ENCODE measurements around the gene BAIAP2. TPM values are rescaled to one million over a fixed set of nuclear protein-coding genes. Genes with fewer than 3 reads are reported as not detected.

The BAIAP2 gene
- total and polyA plus RNA-seq, 10 of the 15 experiments (the other 5 are each of a cell fraction or from before 2014, with no cell fraction given) = 0.15 to 1.2 (median 0.46) TPM; not detected in 2

GRCh38 chr17:81128338-81128737 is 93.4 kb downstream of the BAIAP2 start:
- BruUV-seq (replicated peaks) = no TSS peak
- ChIA-PET CTCF (no interaction called here), POLR2A (no interaction called here), SMC1A (ENCODE audit: uncharacterized antibody, unreplicated experiment) (no interaction called here), RAD21 (ENCODE audit: unreplicated experiment) (no interaction called here)
- no peaks in the 10 kb centered on the region for H4K20me1 ChIP-seq (ENCODE audit: control insufficient read depth, insufficient read depth)
- TF ChIP-seq KLF5 (IDR thresholded peaks at IDR 0.05; ENCODE audit: partially characterized antibody) (no peak), JUND (IDR thresholded peaks at IDR 0.05; ENCODE audit: low read depth, low read length) (no peak), RUNX3 (IDR thresholded peaks at IDR 0.05; ENCODE audit: low read length) (no peak), IRF3 (IDR thresholded peaks at IDR 0.05) (no peak), TBL1XR1 (IDR thresholded peaks at IDR 0.05; ENCODE audit: low read depth, low read length) (no peak)
- no peaks in the 10 kb centered on the region for H3K4me1 ChIP-seq (ENCODE audit: control insufficient read depth, insufficient read depth, low read length)
- in situ Hi-C loops (cut with MboI) = loop anchor here (25.0 kb wide), 1 partner anchor 359 kb away; no protein-coding TSS in a partner anchor
- no peaks in the 10 kb centered on the region for H3K36me3 ChIP-seq (ENCODE audit: control insufficient read depth in 2 of 2, insufficient read depth in 2 of 2, low read length in 1 of 2)
- no peak overlapping the region for H3K9ac ChIP-seq (ENCODE audit: control insufficient read depth, insufficient read depth, low read length)
- no peaks in the 10 kb centered on the region for H3K9me3 ChIP-seq (replicated peaks; ENCODE audit: control insufficient read depth, insufficient read depth, low read length)
- no peak overlapping the region for H3K4me3 ChIP-seq
- no peaks in the 10 kb centered on the region for H3K79me2 ChIP-seq (ENCODE audit: control insufficient read depth, insufficient read depth, low read length)
- ATAC-seq (no peak), FAIRE-seq (no peak), DNase-seq (ENCODE audit: low read depth, low spot score) (no peak)
- no peaks in the 10 kb centered on the region for H3K27me3 ChIP-seq (replicated peaks in 1 of 2; ENCODE audit: control insufficient read depth in 2 of 2, insufficient read depth in 2 of 2, low read length in 1 of 2)
- no peak overlapping the region for H3K27ac ChIP-seq (ENCODE audit: control insufficient read depth, insufficient read depth)
- H3K4me2 ChIP-seq (ENCODE audit: control insufficient read depth, insufficient read depth) = no peak overlapping the region
- 39% methylated on average over 14 of the region's 14 CpGs for WGBS (ENCODE audit: insufficient coverage, insufficient replicate concordance, low lambda C conversion rate, missing lambda C conversion rate)
- intact Hi-C loops (cut with micrococcal nuclease; ENCODE audit: unreplicated experiment) = no loop called here
- no peak overlapping the region for H2AFZ ChIP-seq (ENCODE audit: control insufficient read depth, low read depth, low read length)

GRCh38 chr17:81128774-81129173 is 93.8 kb downstream of the BAIAP2 start:
- Histone ChIP-seq H3K36me3 (ENCODE audit: control insufficient read depth in 2 of 2, insufficient read depth in 2 of 2, low read length in 1 of 2) (no peaks in the 10 kb centered on the region), H3K9ac (ENCODE audit: control insufficient read depth, insufficient read depth, low read length) (no peak overlapping the region), H2AFZ (ENCODE audit: control insufficient read depth, low read depth, low read length) (no peak overlapping the region), H3K4me3 (no peak overlapping the region), H3K9me3 (replicated peaks; ENCODE audit: control insufficient read depth, insufficient read depth, low read length) (no peaks in the 10 kb centered on the region), H4K20me1 (ENCODE audit: control insufficient read depth, insufficient read depth) (no peaks in the 10 kb centered on the region), H3K79me2 (ENCODE audit: control insufficient read depth, insufficient read depth, low read length) (no peaks in the 10 kb centered on the region), H3K27me3 (replicated peaks in 1 of 2; ENCODE audit: control insufficient read depth in 2 of 2, insufficient read depth in 2 of 2, low read length in 1 of 2) (no peaks in the 10 kb centered on the region), H3K4me2 (ENCODE audit: control insufficient read depth, insufficient read depth) (no peak overlapping the region), H3K27ac (ENCODE audit: control insufficient read depth, insufficient read depth) (no peak overlapping the region), H3K4me1 (ENCODE audit: control insufficient read depth, insufficient read depth, low read length) (no peaks in the 10 kb centered on the region)
- intact Hi-C loops (cut with micrococcal nuclease; ENCODE audit: unreplicated experiment) (no loop called here), in situ Hi-C loops (cut with MboI) (loop anchor here (25.0 kb wide), 1 partner anchor 359 kb away; no protein-coding TSS in a partner anchor)
- TF ChIP-seq ZBTB11 (CRISPR knock-in tag; IDR thresholded peaks at IDR 0.05) (no peak), HDAC2 (IDR thresholded peaks at IDR 0.05) (no peak), STAT3 (IDR thresholded peaks at IDR 0.05; ENCODE audit: low read depth, low read length) (no peak)
- no TSS peak for BruUV-seq (replicated peaks)
- SMC1A ChIA-PET (ENCODE audit: uncharacterized antibody, unreplicated experiment) = no interaction called here
- POLR2A ChIA-PET = no interaction called here
- RAD21 ChIA-PET (ENCODE audit: unreplicated experiment) = no interaction called here
- DNase-seq (ENCODE audit: low read depth, low spot score) = no peak
- WGBS (ENCODE audit: insufficient coverage, insufficient replicate concordance, low lambda C conversion rate, missing lambda C conversion rate) = 45% methylated on average over 19 of the region's 23 CpGs
- no peak for FAIRE-seq
- no peak for ATAC-seq
- CTCF ChIA-PET = no interaction called here
